NCI-H2196 treated with DMSO at 0.1 percent for 48 hours (cell line): ENCODE results near the gene SLC12A7.
A peak's percentile ranks its signal among the peaks of the same experiment; 100 is the strongest.

Experiments used
- DNase-seq: peaks from one replicate; lab custom pipeline; 2025; ENCODE audit not compliant: unreplicated experiment; lab: John Stamatoyannopoulos, UW

Gene SLC12A7

GRCh38 chr5:1054018-1054798, 57.7 kb downstream of the SLC12A7 start:
- no peak for DNase-seq

DNA sequence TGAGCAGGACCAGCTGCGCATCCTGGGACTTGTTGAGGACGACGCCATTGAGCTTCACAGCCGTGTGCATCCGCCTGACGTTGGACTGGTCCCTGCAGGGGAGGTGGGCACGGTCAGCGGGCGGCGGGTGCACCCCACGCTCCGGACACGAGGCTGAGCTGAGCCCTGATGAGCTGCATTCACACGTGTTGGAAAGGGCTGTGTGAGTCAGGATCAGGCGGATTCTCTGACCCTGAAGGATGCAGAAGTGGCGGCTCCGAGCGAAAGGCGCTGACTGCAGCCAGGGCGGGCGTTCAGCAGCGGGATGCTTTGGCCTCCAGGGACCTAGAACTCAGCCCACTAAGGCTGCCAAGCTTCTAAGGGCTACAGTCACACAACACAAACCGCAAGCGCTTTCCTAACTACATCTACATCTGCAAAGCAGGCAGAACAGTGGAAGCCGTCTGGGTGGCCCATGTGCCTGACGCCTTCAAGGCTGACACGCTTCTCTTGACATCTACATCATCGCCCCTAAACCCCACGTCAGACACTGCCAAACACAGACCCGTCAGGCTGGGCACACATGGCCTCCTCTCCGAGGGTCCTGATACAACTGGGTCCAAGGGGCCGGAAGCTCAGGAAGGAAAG, 58.4 kb downstream of the SLC12A7 start:
- DNase-seq = no peak

DNA sequence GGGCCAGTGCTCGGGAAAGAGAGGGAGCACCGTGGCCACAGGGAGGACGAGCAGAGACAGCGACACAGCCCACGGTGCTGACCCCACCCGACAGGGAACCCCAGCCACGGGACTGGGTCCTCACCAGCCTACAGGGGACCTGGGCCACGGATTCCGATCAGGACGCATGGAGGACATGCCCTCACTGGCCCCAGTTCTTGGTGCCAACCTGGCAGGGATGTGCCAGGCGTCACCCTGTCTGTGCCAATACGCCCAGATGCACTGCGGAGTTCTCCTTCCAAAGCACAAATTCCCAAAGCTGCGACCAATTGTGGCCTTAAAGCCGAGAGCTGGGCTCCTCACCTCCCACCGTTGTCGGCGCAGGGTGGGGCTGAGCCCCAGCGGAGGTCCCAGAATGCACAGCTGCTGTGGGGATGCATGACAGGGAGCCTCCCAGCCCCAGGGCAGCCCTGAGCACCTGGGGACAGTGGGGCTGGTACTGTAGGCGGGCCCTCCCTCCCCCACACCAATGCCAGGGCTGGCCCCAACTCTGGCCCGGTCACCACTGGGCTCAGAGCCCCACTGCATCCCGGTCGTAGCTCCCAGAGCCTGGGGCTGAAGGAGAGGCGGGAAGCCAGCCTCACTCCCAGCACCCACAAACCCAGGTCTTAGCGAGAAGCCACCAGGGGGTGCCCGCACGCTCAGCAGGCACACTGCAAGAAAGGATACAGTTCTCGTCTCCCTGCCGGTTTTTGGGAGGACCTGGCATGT, 59.0 kb downstream of the SLC12A7 start:
- DNase-seq = no peak

- DNase-seq = no peak
These were observed 59.8 kb downstream of the SLC12A7 start for GRCh38 chr5:1052076-1052475.

GRCh38 chr5:1051366-1051720, 60.5 kb downstream of the SLC12A7 start:
- DNase-seq = no peak

DNA sequence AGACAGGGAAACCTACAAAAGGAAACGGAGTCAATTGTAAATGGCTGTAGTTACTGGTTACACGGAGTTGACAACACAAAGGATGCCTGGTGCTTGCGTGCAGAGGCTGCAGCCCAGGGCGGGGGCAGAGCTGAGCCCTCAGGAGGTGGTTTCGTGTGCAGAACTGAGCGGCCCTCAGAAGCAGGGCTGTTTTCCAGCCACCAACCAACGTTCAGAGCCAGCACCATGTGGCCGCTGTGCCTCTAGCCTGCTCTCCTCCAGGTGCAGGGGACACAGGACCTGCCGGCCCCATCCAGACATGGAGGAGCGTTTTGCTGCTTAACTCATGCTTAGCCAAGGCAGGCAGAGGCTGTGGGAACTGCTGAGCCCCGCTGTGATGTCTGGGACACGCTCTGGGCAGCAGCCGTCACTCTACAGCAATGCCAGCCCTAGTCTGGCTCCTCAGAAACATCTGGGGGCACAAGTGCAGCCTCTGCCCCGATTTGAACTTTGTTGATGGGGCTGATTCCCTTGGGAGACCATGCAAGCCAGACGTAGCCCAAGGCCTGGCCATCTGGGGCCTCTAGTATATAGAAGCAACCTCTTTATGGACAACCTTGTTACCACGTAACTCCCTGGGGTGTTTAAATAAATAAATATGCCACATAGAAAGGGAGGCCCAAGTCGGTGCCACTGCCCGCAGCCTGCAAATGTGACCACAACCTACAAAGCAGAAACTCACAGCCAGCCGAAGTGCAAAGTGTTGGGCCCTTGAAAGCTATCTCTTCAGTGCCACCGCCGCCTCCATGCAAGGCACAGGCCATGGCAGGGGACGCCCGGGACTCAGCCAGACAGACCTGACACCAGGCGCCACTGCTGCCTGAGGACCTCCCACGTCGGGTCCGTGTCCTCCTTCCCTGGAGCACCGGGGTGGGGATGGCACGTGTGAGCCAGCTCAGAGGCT, 61.2 kb downstream of the SLC12A7 start:
- peak; percentile 21 for DNase-seq

DNA sequence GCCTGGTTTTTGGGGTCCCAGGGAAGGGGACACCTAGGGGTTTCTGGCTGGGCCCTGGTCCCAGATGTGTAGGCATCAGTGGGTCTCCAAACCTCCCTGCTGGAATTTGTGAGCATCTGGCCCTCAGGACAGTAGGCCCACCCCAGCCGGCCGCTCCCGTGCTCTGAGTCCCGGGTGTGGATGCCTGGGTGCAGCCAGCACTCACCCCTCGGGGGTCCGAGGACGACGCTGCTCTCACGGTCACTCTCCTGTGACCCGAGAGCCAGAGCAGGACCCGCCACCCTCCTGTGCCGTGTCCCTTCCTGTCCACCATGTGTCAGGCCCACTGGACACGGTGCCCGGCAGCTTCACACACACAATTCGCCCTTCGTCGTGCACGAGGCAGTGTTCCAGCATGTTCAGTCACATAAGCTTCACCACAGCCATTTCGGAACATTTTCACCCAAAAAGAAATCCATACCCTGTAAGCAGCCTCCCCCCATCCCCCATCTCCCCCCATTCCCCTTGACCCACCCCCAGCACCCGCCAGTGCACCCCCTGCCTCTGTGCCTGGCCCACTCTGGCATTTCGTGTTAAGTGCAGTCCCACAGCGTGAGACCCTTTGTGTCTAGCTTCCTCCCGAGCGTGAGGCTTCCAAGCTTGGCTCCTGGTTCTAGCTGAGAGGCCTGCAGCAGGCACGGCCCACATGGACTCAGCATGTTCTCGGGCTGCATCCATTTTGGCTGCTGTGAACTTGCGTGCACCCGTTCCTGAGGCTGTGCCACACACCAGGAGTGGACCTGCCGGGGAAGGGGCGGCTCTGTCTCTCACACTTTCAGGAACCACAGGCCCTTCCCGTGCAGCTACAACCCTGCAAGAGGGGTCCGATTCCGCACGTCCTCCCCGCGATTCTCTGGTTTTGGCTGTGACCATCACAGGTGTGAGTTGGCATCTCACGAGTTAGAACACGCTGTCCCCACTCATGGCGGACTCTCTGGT, 62.7 kb downstream of the SLC12A7 start:
- DNase-seq = no peak

- DNase-seq = no peak
These were observed 63.6 kb downstream of the SLC12A7 start for GRCh38 chr5:1048162-1048721.

DNA sequence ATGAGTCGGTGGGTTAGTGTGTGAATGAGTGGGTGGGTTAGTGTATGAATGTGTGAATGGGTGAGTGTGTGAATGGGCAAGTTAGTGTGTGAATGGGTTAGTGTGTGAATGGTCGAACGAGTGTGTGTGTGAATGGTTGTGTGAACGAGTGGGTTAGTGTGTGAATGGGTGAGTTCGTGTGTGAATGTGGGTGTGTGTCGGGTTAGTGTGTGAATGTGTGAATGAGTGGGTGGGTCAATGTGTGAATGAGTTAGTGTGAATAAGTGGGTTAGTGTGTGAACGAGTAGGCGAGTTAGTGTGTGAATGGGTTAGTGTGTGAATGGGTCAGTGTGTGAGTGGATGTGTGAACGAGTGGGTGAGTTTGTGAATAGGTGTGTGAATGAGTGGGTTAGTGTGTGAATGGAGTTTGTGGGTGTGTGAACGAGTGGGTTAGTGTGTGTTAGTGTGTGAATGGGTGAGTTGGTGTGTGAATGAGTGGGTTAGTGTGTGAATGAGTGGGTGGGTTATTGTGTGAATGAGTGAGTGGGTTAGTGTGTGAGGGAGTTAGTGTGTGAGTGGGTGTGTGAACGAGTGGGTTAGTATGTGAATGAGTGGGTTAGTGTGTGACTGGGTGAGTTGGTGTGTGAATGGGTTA, 64.4 kb downstream of the SLC12A7 start:
- no peak for DNase-seq

GRCh38 chr5:1045960-1046560, 65.8 kb downstream of the SLC12A7 start:
- no peak for DNase-seq

- DNase-seq = no peak
These were observed 67.7 kb downstream of the SLC12A7 start for GRCh38 chr5:1044117-1044516.

DNA sequence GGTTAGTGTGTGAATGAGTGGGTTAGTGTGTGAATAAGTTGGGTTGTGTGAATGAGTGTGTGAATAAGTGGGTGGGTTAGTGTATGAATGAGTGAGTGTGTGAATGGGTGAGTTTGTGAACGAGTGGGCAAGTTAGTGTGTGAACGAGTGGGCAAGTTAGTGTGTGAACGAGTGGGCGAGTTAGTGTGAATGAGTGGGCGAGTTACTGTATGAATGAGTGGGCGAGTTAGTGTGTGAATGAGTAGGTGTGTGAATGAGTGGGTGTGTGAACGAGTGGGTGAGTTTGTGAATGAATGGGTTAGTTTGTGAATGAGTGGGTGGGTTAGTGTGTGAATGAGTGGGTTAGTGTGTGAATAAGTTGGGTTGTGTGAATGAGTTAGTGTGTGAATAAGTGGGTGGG, 68.5 kb downstream of the SLC12A7 start:
- no peak for DNase-seq

GRCh38 chr5:1042626-1043025, 69.2 kb downstream of the SLC12A7 start:
- DNase-seq = no peak

DNA sequence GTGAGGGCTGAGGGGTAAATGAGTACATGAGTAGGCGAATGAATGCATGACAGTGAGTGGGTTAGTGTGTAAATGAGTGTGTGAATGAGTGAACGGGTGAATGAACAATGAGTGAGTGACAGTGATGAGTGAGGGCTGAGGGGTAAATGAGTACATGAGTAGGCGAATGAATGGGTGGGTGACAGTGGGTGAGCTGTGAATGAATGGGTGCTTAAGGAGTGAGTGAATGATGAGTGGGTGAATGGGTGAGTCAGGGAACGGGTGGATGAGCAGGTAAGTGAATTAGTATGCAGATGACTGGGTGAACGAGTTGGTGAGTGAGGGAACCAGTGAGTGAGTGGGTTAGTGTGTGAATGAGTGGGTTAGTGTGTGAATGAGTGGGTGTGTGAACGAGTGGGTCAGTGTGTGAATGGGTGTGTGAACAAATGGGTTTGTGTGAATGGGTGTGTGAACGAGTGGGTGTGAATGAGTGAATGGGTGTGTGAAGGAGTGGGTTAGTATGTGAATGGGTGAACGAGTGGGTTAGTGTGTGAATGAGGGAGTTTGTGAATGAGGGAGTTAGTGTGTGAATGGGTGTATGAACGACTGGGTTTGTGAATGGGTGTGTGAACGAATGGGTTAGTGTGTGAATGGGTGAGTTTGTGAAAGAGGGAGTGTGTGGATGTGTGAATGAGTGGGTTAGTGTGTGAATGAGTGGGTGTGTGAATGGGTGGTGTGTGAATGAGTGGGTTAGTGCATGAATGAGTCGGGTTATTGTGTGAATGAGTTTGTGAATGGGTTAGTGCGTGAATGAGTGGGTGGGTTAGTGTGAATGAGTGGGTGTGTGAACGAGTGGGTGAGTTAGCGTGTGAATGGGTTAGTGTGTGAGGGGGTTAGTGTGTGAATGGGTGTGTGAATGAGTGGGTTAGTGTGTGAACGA, 70.4 kb downstream of the SLC12A7 start:
- DNase-seq = no peak

DNA sequence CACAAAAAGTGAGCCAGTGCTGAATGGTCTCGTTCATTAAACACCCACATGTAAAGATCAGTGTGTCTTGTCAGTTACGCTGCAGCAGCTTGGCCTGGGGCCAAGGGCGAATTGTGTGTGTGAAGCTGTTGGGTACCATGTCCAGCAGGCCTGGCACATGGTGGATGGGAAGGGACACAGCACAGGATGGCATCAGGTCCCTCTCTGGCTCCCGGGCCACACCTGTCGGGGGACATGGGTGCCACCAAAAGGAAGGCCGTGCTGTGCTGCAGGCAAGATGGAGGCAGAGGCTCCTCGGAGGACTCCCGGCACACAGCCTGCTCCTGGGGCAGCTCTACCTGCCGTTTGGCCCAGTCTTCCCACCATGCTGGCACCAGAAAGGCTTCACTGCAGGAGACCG, 71.3 kb downstream of the SLC12A7 start:
- DNase-seq = no peak

DNA sequence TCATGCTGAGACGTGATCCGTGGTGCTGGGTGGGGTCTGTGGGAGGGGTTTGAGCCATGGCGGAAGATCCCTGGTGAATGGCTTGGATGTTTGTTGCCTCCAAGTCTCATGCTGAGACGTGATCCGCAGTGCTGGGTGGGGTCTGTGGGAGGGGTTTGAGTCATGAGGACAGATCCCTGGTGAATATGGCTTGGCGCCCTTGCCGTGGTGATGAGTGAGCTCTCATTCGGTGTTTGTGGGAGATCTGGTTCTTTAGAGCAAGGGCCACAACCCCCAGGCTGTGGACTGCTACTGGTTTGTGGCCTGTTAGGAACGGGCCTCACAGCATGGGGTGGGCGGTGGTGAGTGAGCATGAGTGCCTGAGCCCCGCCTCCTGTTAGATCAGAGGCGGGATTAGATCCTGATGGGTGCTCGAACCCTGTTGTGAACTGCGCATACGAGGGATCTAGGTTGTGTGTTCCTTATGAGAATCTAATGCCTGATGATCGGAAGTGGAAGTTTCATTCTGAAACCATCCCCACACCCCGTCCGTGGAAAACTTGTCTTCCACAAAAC, 72.1 kb downstream of the SLC12A7 start:
- DNase-seq = no peak

GRCh38 chr5:1039210-1039548, 72.7 kb downstream of the SLC12A7 start:
- DNase-seq = no peak
